ENCODE measurements around the gene HCN2.
"Not testable (repeated sequence)": the region's sequence is repeated elsewhere in the genome, so short reads cannot be mapped to it uniquely, and the experiment has no call there.

The HCN2 gene

DNA sequence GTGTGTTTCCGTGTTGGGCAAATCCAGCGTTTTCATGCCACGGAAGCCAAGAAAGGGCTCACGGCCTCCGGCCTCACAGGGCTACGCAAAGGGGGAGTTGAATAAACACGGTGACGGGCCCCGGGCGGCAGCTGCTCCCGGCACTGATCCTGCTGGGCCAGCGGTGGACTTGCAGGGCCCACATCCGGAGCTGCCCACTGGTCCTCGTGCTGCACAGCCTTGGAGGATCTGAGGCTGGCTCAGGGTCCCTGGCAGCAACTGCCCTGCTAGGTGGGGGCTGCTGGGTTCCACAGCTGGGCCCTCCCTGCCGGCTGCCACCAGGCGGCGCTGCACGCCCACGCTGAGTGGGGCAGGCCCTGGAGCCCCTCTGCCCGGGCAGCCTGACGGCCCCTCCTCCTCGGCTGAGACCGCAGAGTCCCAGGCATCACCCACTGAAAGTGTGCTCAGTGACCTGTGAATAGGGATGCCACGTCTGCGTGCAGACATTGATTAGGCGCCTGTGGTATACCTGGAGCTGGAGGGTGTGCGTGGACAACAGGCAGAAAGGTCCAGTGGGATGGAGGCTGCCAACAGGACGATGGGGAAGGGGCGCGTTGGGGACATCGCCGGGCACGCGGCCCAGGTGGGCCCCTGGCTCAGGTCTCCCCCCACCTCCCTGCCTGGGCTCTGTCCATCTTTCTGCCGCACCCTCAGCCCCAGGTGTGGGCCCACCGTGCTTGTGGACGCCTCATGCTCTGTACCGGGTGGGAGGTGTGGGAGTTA, 5.3 kb upstream of the HCN2 start:
- ChIA-PET CTCF (interaction anchor here (0.9 to 3.2 kb wide), 12 partner anchors 8 to 168 kb away, joined by 3 to 12 read pairs (median 4); no protein-coding TSS in a partner anchor), POLR2A (no interaction called here)
- TF ChIP-seq, protein P1, sequence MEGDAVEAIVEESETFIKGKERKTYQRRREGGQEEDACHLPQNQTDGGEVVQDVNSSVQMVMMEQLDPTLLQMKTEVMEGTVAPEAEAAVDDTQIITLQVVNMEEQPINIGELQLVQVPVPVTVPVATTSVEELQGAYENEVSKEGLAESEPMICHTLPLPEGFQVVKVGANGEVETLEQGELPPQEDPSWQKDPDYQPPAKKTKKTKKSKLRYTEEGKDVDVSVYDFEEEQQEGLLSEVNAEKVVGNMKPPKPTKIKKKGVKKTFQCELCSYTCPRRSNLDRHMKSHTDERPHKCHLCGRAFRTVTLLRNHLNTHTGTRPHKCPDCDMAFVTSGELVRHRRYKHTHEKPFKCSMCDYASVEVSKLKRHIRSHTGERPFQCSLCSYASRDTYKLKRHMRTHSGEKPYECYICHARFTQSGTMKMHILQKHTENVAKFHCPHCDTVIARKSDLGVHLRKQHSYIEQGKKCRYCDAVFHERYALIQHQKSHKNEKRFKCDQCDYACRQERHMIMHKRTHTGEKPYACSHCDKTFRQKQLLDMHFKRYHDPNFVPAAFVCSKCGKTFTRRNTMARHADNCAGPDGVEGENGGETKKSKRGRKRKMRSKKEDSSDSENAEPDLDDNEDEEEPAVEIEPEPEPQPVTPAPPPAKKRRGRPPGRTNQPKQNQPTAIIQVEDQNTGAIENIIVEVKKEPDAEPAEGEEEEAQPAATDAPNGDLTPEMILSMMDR (IDR thresholded peaks at IDR 0.05; ENCODE audit: control extremely low read depth, extremely low read depth, low read depth, missing control alignments): peak; percentile 89
- DNase-seq (ENCODE audit: extremely low spot score): peak; percentile 81

DNA sequence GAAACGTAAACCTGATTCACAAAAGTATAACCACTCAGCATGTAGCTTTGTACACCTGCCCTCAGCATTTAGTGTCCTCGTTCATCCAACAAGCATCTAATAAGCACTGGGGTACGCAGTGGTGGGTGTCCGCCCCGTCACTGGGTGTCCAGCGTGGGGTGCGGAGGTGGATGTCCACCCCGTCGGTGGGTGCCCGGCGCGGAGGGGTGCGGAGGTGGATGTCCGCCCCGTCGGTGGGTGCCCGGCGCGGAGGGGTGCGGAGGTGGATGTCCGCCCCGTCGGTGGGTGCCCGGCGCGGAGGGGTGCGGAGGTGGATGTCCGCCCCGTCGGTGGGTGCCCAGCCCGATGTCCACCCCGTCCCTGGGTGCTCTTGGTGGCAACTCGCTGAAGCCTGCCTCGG, 4.5 kb upstream of the HCN2 start:
- DNase-seq (ENCODE audit: extremely low spot score); POLR2A ChIA-PET: not testable (repeated sequence)
- CTCF ChIA-PET: interaction anchor here (1.2 to 3.2 kb wide), 9 partner anchors 7 to 168 kb away, joined by 3 to 12 read pairs (median 4); no protein-coding TSS in a partner anchor

- POLR2A ChIA-PET: no interaction called here
- TF ChIP-seq, protein P1 (IDR thresholded peaks at IDR 0.05; ENCODE audit: control extremely low read depth, extremely low read depth, low read depth, missing control alignments): no peak
- DNase-seq (ENCODE audit: extremely low spot score): no peak
- CTCF ChIA-PET: interaction anchor here (1.4 to 3.2 kb wide), 7 partner anchors 10 to 167 kb away, joined by 3 to 12 read pairs (median 8); no protein-coding TSS in a partner anchor
Measured at GRCh38 chr19:585551-586110, 4.0 kb upstream of the HCN2 start.

DNA sequence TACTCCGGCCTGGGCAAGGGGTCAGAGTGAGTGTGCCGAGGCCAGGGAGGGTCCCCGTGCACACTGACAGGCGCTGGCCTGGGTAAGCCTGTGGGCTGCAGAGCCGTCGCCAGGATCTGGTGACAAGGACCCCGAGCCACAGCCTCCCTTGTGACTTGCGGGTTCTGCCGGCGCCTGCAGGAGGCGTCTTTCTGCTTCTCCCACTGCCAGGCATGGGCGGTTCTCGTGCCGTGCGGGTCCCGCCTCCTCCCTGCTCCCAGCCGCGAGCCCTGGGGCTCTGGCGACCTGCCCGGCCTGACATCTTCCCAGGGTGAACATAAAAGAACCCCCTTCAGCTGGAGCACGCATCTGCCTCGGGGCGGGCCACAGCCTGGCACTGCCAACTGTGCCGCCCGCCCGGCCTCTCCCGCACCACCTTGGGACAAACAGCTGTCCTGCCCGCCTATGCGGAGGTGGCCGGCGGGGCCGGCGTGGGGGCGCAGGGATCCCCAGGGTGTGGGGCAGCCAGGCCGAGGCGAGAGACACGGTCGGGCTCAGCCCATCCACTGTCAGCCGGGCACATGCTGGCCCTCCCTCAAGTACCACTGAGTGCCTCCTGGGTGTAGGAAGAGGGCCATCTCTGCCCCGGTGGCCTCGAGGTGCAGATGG, 1.5 kb upstream of the HCN2 start:
- DNase-seq (ENCODE audit: extremely low spot score): peak; percentile 66
- ChIA-PET CTCF (interaction anchor here (1.1 kb wide), 1 partner anchor 146 kb away, joined by 3 read pairs; no protein-coding TSS in a partner anchor), POLR2A (no interaction called here)
- TF ChIP-seq, protein P1 (IDR thresholded peaks at IDR 0.05; ENCODE audit: control extremely low read depth, extremely low read depth, low read depth, missing control alignments): peak; percentile 59

DNA sequence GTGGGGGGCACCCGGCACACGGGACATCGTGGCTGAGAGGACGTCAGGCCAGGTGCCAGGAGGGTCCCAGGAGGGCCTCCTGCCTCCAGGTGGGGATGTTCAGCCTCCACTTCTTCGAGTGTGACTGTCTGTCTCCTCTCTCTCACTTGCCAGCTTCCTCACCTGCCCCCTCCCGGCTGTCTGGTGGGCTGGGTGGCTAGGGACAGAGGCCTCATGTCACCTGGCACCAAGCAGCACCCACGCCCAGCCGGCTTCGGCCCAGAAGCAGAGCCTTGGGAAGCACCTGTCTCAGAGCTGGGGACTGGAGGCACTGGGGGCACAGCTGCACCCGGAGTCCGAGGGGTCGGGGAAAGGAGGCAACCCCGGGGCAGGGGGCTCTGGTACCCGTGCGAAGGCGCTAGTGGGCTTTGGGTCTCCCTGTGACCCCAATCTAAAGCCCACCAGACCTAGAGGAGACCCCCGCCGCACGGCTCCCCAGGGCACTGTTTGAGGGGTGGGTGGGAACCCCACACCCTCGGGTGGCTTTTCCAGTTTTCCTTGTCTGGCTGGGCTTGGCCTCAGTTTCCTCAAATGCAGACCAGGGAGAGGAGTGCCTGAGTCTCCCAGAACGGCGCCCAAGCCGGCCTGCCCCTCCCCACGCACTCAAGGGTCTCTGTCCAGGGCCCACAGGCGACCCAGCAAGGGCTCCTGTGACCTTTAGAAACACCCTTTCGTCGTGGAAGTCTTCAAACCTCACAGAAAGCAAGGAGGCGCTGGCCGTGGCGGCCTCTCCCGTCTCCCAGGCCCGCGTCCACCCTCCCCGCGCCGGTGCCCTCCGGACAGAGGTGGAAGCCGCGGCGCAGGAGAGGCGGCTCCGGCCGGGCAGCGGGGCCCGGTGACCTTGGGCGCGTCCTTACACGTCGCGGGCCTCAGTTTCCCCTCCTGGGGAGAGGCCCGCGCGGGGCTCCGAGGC, 664 bp upstream of the HCN2 start:
- ChIA-PET CTCF (interaction anchor here (1.1 kb wide), 1 partner anchor 145 kb away, joined by 3 read pairs; no protein-coding TSS in a partner anchor), POLR2A (no interaction called here)
- DNase-seq (ENCODE audit: extremely low spot score): no peak
- TF ChIP-seq, protein P1 (IDR thresholded peaks at IDR 0.05; ENCODE audit: control extremely low read depth, extremely low read depth, low read depth, missing control alignments): peak; percentile 4

GRCh38 chr19:590396-590745, 690 bp downstream of the HCN2 start:
- ChIA-PET CTCF (no interaction called here), POLR2A (no interaction called here)
- TF ChIP-seq, protein P1 (IDR thresholded peaks at IDR 0.05; ENCODE audit: control extremely low read depth, extremely low read depth, low read depth, missing control alignments): no peak
- no peak for DNase-seq (ENCODE audit: extremely low spot score)
